Loucy (cell line): ENCODE results near the gene B2M.
"Not testable (repeated sequence)": the region's sequence is repeated elsewhere in the genome, so short reads cannot be mapped to it uniquely, and the experiment has no call there.

Source experiments
- H2AFZ ChIP-seq: fragments of 200-600 bp; sonication (generic); 2 replicates; pipeline ENCODE4 v1.6.0; 2016; ENCODE audit warnings: antibody characterized with exemption, mild to moderate bottlenecking, low read length, moderate library complexity
- H3F3A ChIP-seq: fragments of 200-600 bp; 2 replicates; pipeline ENCODE4 v1.6.0; 2016; ENCODE audit warnings: antibody characterized with exemption, low read depth, mild to moderate bottlenecking
- H3K27me3 ChIP-seq: fragments of 200-600 bp; sonication (generic); 2 replicates; pipeline ENCODE4 v1.6.1; 2014; ENCODE audit warnings: low read length, mild to moderate bottlenecking; ENCODE audit not compliant: insufficient read depth, poor library complexity, severe bottlenecking
- H3K36me3 ChIP-seq: fragments of 200-600 bp; sonication (generic); 2 replicates; pipeline ENCODE4 v1.6.1; 2016; ENCODE audit warnings: low read length; ENCODE audit not compliant: insufficient read depth
- H3K4me1 ChIP-seq: fragments of 200-600 bp; sonication (generic); 2 replicates; pipeline ENCODE4 v1.5.1; 2014; ENCODE audit warnings: low read length, mild to moderate bottlenecking; ENCODE audit not compliant: insufficient read depth, poor library complexity, severe bottlenecking
- H3K4me2 ChIP-seq: fragments of 200-600 bp; sonication (generic); 2 replicates; pipeline ENCODE4 v1.6.0; 2014; ENCODE audit warnings: antibody characterized with exemption, low read length, low read depth, mild to moderate bottlenecking; ENCODE audit not compliant: poor library complexity, severe bottlenecking
- H3K4me3 ChIP-seq: fragments of 200-600 bp; sonication (generic); 2 replicates; pipeline ENCODE4 v1.5.1; 2014; ENCODE audit warnings: low read length, mild to moderate bottlenecking, mixed read lengths; ENCODE audit not compliant: poor library complexity, severe bottlenecking
- H3K79me2 ChIP-seq: fragments of 200-600 bp; sonication (generic); 2 replicates; pipeline ENCODE4 v1.6.1; 2014; ENCODE audit warnings: low read length; ENCODE audit not compliant: insufficient read depth
- H3K9ac ChIP-seq: fragments of 200-600 bp; sonication (generic); 2 replicates; pipeline ENCODE4 v1.6.0; 2014; ENCODE audit warnings: mild to moderate bottlenecking, low read depth, low read length, moderate library complexity; ENCODE audit not compliant: poor library complexity, severe bottlenecking
- H3K9me2 ChIP-seq: fragments of 200-600 bp; sonication (generic); replicated peaks from 2 replicates; pipeline ENCODE4 v1.6.1; 2016; ENCODE audit warnings: low read depth, low read length, mixed read lengths
- H3K9me3 ChIP-seq: fragments of 200-600 bp; sonication (generic); 2 replicates; pipeline ENCODE4 v1.6.1; 2014; ENCODE audit warnings: mild to moderate bottlenecking, antibody characterized with exemption, low read length, low read depth; ENCODE audit not compliant: insufficient read depth
- H4K20me1 ChIP-seq: fragments of 200-600 bp; sonication (generic); 2 replicates; pipeline ENCODE4 v1.6.0; 2014; ENCODE audit warnings: antibody characterized with exemption, low read length, mild to moderate bottlenecking; ENCODE audit not compliant: insufficient read depth, poor library complexity, severe bottlenecking
- EZH2phosphoT487 ChIP-seq: fragments of 200-600 bp; IDR thresholded peaks from 2 replicates; pipeline ENCODE4 v1.6.1; 2018; ENCODE audit warnings: antibody characterized with exemption, mild to moderate bottlenecking, moderate library complexity, borderline replicate concordance
- TF ChIP-seq, protein P1 (sequence below): fragments of 200-600 bp; sonication (generic); conservative IDR thresholded peaks from 2 replicates; pipeline ENCODE4 v1.5.1; 2014; ENCODE audit warnings: mild to moderate bottlenecking, antibody characterized with exemption, low read length

Gene B2M

GRCh38 chr15:44736181-44736765, 25.0 kb downstream of the B2M start, which contains the start of gene TRIM69:
TRIM69 (plus strand) TSS chr15:44736528; CDS start chr15:44736705, 177 bp downstream.
- Histone ChIP-seq H3K9ac (peak within 1 kb of the TSS; percentile 27), H3K27me3 (no peaks in the 10 kb centered on the region), H3K9me2 (no peaks in the 10 kb centered on the region), H4K20me1 (no peaks in the 10 kb centered on the region), H3K4me2 (no peak within 1 kb of the TSS), H2AFZ (peak within 1 kb of the TSS; percentile 47; the same call in 1 of the 2 replicates), H3K9me3 (no peaks in the 10 kb centered on the region), H3F3A (no peaks in the 10 kb centered on the region), H3K79me2 (no peaks in the 10 kb centered on the region; the same call in 1 of the 2 replicates), H3K36me3 (no peaks in the 10 kb centered on the region), H3K4me1 (peaks cover 8% of the 10 kb centered on the region), H3K4me3 (no peak within 1 kb of the TSS)
- TF ChIP-seq EZH2phosphoT487 = no peak
- TF ChIP-seq, protein P1, sequence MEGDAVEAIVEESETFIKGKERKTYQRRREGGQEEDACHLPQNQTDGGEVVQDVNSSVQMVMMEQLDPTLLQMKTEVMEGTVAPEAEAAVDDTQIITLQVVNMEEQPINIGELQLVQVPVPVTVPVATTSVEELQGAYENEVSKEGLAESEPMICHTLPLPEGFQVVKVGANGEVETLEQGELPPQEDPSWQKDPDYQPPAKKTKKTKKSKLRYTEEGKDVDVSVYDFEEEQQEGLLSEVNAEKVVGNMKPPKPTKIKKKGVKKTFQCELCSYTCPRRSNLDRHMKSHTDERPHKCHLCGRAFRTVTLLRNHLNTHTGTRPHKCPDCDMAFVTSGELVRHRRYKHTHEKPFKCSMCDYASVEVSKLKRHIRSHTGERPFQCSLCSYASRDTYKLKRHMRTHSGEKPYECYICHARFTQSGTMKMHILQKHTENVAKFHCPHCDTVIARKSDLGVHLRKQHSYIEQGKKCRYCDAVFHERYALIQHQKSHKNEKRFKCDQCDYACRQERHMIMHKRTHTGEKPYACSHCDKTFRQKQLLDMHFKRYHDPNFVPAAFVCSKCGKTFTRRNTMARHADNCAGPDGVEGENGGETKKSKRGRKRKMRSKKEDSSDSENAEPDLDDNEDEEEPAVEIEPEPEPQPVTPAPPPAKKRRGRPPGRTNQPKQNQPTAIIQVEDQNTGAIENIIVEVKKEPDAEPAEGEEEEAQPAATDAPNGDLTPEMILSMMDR = no peak

GRCh38 chr15:44738340-44738984, 27.1 kb downstream of the B2M start:
- no peak overlapping the region for H2AFZ ChIP-seq
- H3K9ac ChIP-seq = no peak overlapping the region
- no peaks in the 10 kb centered on the region for H3K9me3 ChIP-seq
- H3K9me2 ChIP-seq = no peaks in the 10 kb centered on the region
- H3K4me3 ChIP-seq = no peak overlapping the region
- H3K79me2 ChIP-seq = no peaks in the 10 kb centered on the region
- TF ChIP-seq EZH2phosphoT487 = no peak
- TF ChIP-seq, protein P1 = peak; percentile 93
- no peaks in the 10 kb centered on the region for H3K36me3 ChIP-seq
- H3K27me3 ChIP-seq = no peaks in the 10 kb centered on the region
- H3K4me1 ChIP-seq = no peaks in the 10 kb centered on the region
- H3K4me2 ChIP-seq = no peak overlapping the region
- no peaks in the 10 kb centered on the region for H3F3A ChIP-seq
- no peaks in the 10 kb centered on the region for H4K20me1 ChIP-seq

DNA sequence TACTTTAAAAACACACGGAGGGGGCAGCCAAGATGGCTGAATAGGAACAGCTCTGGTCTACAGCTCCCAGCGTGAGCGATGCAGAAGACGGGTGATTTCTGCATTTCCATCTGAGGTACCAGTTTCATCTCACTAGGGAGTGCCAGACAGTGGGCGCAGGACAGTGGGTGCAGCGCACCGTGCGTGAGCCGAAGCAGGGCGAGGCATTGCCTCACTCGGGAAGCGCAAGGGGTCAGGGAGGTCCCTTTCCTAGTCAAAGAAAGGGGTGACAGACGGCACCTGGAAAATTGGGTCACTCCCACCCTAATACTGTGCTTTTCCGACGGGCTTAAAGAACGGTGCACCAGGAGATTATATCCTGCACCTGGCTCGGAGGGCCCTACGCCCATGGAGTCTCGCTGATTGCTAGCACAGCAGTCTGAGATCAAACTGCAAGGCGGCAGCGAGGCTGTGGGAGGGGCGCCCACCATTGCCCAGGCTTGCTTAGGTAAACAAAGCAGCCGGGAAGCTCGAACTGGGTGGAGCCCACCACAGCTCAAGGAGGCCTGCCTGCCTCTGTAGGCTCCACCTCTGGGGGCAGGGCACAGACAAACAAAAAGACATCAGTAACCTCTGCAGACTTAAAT, 28.0 kb downstream of the B2M start:
- not testable (repeated sequence) for H3K9me3 ChIP-seq, H3F3A ChIP-seq, H3K4me3 ChIP-seq, H3K36me3 ChIP-seq, H3K9ac ChIP-seq, H4K20me1 ChIP-seq, H3K9me2 ChIP-seq, H3K4me2 ChIP-seq, H3K4me1 ChIP-seq, H3K79me2 ChIP-seq, H2AFZ ChIP-seq, H3K27me3 ChIP-seq

DNA sequence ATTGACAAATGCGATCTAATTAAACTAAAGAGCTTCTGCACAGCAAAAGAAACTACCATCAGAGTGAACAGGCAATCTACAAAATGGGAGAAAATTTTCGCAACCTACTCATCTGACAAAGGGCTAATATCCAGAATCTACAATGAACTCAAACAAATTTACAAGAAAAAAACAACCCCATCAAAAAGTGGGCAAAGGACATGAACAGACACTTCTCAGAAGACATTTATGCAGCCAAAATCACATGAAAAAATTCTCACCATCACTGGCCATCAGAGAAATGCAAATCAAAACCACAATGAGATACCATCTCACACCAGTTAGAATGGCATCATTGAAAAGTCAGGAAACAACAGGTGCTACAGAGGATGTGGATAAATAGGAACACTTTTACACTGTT, 32.1 kb downstream of the B2M start:
- not testable (repeated sequence) for H3K27me3 ChIP-seq, H3K4me1 ChIP-seq, H3K9ac ChIP-seq, H3F3A ChIP-seq, H3K79me2 ChIP-seq, H2AFZ ChIP-seq, H3K9me2 ChIP-seq, H3K4me2 ChIP-seq, H3K4me3 ChIP-seq, H4K20me1 ChIP-seq, H3K36me3 ChIP-seq, H3K9me3 ChIP-seq
